NCI-H1092 treated with DMSO at 0.1 percent for 48 hours (cell line): ENCODE measurements around the gene MLLT10.
"Not testable (repeated sequence)": the region's sequence is repeated elsewhere in the genome, so short reads cannot be mapped to it uniquely, and the experiment has no call there.

Experiments
- DNase-seq: peaks from one replicate; lab custom pipeline; 2025; lab: John Stamatoyannopoulos, UW

Gene MLLT10

DNA sequence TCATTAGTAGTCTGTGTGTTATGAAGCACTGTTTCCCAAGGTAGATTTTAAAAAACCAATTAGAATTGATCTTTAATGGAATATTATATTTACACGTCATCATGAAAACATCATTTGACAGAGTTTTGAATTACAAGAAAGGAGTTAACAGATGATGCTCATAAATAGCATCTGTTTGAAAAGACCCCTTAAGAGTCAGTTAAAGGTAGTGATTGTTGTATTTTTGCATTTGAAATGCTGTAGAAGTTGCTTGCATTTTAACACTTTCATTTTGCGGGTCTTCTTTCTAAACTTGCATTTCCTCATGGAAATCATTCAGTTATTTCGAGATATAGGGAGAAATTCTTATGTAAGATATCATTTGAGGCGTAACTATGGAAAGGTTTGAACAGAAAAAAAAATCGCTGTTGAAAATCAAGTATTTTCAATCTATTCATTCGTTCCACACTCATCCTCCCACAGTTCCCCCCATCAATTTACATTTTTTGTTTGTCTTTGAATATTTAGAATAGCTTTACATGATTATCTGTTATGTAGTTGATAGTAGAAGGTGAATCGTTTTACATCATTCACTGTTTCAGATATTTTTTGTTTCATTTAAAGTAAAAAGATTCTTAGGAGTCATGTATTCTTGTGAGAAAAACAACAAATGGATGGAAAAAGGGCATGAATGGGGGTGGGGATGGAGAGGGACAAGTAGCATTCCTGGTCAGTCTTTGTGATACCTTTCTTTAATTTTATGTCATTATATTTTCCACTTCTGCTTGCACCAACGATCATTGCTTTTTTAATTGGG, 5.6 kb upstream of the MLLT10 start:
- DNase-seq: peak; percentile 83

DNA sequence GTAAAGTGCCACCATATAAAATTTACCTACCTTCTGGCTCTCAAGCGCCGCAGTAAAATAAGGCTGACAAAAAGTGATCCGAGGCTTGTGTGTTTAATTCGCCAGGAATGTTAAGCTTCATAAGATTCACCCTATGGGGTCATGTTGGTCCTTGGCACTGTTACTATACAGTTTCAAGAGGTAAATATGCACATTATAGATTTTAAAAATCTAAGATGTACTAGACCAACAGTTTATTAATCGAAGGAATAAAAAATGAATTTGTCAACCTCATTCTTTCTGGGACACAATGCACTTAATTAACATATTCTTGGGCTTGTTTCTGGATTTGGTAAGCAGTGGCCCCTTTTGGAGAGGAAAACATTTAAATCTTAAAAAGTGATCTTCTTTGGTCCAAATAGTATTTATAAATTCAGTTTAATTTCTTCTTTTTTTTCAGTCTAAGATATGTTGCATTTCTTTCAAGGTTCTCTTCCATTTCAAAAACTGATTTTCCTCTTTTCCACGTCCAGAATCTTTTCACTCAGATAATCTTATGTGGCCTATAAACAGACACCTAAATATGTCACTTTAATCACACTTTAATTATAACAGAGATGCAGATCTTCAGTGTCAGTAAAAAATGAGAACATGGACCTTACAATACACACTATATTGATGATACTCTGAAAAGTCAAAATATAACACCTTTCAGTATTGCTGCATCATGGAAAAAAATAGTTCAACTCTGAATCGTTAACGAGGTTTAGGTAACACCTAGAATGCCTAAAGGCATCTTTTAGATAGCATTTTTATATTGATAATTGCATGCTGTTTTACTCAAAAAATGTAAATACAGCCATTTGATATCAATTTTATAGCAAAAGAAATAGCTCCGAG, 4.8 kb upstream of the MLLT10 start:
- no peak for DNase-seq

DNA sequence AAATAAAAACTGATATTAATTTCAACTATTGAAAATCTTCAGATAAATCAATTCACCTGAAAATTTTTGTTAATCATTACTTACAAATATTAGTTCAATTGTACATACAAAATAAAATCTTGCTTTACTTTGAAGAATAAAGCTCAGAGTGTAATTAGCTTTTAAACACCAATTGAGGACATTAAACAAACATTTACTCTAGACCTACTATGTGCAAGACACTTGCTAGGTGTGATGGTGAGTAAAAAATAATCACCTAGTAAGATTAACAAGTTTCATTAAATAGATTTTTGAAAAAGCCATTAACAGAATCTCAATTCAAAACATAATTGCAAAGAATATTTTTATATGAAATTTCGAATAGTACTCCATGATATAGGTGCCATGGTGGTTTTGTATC, 3.9 kb upstream of the MLLT10 start:
- no peak for DNase-seq

DNA sequence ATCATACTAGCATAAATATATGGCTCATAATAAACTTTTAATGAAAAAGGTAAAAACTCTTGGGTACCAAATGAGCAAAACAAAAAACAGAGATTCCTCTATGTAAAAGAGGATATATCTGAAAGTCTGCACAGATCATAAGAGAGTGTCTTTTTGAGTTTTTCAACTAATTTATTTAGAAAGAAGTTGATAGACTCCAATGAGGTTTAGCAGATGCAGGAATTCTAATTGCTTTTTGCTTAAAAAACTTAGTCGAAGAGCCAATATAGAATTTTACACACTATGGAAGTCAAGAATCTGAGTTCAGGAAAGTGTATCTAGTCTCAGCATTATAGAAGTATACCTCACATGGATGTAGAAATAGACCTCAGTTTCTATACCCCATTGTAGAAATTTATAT, 3.4 kb upstream of the MLLT10 start:
- peak; percentile 63 for DNase-seq

DNA sequence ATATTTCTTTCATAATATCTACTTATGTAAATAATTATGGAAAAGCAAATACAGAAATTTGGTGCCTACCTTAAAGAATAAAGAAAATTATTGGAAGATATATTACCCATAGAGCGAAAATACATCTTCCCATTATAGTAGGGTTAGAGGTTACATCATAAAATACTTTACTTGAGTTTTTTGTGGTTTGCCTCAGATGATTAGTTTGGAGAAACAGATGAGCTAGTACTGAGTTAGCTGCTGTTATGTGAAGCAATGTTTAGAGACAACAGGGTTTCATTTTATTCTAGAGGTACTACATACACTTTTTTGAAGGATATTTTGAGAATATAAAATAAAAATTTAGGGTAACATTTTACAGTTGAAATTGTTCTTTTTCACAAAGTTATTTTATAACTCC, 2.9 kb upstream of the MLLT10 start:
- DNase-seq: peak; percentile 61

DNA sequence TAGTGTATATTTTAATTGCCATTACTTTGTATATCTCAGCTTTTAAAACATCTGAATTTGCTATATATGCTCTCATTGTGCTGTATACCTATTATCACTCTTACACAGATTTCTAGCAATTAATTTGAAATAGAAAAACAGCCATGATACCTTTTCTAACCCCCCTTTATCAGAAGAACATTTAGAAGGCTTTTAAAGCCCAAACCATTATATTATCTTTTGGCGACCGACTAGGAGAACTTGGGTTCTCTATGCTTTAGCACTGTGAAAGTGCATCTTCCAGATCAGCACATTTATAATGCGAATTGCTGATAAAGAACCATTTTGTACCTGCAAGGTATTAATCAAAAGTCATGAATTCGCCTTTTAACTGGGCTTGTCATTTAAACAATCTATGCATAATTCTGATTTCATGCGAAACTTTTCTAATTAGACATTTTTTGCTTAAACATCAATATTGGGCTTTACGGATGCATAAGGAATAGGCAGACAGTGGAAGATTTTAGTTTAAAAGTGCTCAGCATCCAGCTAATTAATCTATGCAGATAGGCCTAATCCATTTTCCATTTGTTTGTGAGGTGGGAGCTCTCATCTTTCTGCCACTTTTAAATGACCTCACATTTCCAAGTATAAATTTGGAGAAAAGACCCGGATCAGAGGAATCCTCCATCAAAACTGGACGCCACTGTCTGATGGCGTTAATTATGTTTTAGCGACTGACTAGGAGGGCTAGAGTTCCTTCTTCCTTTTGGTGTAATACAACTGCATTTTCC, 1.2 kb upstream of the MLLT10 start:
- DNase-seq: peak; percentile 63

DNA sequence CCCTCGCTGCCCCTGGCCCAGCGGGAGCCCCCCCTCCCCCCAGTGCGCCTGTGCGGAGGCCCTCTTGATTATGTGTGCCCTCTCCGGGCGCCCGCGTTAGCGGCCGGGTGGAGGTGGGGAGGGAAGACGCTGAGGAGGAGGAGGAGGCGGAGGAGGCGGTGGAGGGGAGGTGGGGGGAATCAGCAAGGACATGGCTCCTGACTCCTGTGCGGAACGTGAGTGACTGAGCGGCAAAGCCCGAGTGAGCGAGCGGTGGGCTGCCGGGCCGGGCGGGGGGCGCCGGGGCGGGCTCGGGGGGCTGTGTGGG, 201 bp downstream of the MLLT10 start:
- DNase-seq: no peak

DNA sequence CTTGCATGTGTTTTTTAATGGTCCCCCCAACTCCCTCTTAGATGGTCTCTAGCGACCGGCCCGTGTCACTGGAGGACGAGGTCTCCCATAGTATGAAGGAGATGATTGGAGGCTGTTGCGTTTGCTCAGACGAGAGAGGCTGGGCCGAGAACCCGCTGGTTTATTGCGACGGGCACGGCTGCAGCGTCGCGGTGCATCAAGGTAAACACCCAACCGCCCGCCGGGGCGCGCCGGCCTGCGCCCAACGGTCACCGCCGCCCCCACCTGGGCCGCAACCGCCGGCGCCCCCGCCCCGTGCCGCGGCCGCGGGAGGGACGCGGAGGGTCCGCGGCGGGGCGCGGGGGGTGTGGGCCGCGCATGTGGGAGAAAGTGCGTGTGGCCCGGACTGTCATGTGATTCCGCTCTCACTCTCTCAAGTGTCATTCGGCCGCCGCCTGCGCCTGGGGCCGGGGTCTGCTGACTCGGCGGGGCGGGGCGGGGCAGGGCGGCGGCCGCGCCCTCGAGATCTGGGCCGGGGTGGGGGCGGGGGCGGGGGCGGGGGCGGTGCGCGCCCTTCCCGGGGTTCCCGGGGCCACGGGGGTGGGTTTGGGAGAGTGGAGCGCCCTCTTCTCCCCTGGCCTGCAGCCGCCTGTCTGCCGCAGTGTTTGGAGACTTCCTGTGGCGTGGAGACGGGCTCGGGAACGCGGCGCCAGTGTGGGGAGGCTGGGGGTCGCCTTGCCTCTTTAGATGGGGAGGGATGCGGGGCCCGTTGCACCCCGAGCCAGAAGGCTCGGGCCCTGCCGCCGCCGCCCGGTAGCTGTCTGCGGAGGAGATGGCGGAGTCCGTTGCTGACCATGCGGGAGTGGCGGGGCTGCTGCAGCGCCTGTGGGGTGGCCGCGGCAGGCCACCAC, 817 bp downstream of the MLLT10 start:
- DNase-seq: peak; percentile 48

DNA sequence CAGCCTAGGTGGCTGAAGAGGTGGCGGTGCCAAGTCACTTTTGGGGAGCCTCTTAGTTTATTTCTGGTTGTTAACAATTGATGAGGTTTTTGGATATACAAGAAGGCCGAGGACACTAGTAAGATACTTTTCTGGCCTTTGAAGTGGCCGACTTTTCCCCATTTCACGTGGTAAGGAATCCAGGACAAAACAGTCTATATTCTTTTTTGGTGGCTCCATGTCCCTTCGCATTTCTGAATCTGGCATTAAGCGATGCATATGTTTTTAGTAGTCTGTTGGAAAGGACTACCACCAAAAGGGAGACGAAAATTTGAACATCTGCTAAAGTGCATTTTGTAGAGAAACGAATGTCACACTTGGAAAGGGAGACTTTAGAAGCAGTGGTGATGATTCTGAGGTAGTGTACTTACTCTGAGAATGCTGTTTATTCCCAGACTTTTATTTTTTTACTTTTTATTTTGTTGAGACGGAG, 1.5 kb downstream of the MLLT10 start:
- DNase-seq: no peak

DNA sequence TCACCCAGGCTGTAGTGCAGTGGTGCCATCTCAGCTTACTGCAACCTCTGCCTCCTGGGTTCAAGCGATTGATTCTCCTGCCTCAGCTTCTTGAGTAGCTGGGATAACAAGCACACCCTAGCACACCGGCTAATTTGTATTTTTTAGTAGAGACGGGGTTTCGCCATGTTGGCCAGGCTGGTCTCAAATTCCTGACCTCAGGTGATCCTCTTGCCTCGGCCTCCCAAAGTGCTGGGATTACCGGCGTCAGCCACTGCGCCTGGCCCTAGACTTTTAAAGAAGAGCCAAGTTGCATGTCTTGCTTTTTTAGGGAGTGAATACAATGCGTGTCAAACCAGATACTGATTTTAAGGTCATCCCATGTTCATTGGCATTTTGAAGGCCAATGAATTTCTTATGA, 1.9 kb downstream of the MLLT10 start:
- DNase-seq: not testable (repeated sequence)

DNA sequence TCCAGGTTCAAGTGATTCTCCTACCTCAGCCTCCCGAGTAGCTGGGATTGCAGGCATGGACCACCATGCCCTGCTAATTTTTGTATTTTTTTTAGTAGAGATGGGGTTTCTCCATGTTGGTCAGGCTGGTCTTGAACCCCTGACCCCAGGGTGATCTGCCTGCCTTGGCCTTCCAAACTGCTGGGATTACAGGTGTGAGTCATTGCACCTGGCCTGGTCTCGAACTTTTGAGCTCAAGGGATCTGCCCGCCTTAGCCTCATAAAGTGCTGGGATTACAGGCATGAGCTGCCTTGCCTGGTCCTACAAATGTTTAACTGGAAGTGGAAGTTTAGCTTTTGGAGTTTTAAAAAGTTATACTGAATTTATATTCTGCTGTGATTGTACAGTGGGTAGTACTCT, 2.8 kb downstream of the MLLT10 start:
- DNase-seq: no peak

DNA sequence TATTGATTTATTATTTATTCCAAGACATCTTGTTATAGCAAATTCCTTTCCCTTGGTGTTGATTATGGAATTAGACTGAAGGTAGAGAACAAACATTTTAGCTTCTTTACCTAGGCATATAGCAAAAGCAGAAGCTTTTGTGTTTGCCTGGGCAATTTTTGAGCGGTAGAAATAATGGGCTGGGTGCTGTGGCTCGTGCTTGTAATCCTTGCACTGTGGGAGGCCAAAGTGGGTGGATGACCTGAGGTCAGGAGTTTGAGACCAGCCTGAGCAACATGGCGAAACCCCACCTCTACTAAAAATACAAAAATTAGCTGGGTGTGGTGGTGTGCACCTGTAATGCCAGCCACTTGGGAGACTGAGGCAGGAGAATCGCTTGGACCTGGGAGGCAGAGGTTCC, 6.7 kb downstream of the MLLT10 start:
- DNase-seq: not testable (repeated sequence)

DNA sequence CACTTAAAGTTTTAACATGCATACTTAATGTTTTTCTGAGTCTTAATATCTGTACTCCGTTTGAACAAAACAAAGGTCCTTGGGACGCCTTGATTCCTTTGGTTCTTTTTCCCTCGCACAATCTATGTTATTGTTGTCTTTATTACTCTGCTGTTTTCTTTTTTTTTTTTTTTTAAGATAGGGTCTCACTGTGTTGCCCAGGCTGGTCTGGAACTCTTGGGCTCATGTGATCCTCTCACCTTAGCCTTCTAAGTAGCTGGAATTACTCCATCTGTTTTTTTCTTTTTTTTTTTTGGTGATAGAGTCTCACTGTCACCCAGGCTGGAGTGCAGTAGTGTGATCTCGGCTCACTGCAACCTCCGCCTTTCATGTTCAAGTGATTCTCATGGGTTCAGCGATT, 13.2 kb downstream of the MLLT10 start:
- DNase-seq: no peak

DNA sequence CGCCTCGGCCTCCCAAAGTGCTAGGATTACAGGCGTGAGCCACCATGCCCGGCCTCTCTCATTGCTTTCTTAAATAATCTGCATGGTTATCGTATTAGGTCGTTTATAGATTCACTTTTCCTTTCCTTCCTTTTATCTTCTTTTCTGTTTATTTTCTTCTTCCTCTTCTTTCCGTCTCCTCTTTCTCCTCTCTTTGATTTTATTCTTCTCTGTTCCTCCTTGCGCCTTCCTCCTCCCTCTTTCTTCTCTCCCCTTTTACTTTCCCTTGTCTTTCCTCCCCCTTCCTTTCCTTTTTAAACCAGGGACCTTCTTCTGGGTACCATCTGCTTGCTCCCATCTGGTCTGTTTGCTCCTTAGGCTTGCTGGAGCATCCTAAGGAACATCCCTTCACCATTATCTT, 18.6 kb downstream of the MLLT10 start:
- no peak for DNase-seq

DNA sequence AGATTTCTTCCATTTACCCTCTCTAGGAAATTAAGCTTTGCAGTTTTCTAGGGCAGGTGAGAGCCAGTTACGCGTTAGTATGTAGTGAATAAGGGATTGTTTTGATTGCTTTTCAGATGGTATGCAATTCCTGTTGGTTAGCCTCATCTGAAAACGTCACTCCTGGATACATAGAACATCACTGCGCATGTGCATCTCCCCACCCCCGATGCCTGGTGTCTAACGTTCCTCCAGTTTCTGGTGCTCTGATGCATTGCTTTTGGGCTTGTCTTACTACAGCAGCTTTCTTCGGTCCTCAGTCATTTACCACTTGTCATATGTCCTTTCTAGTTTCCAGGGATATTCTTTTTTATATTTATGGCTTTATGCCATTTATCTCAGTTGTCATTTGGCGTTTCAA, 22.5 kb downstream of the MLLT10 start:
- no peak for DNase-seq

DNA sequence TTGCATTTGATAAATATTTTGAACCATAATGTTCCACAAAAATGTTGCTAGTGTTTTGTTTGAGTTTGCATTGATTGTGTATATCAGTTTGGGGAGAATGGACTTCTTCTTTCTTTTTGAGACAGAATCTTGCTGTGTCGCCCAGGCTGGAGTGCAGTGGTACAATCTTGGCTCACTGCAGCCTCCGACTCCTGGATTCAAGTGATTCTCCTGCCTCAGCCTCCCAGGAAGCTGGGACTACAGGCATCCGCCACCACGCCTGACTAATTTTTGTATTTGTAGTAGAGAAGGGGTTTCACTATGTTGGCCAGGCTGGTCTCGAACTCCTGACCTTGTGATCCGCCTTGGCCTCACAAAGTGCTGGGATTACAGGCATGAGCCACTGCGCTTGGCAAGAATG, 25.0 kb downstream of the MLLT10 start:
- not testable (repeated sequence) for DNase-seq

DNA sequence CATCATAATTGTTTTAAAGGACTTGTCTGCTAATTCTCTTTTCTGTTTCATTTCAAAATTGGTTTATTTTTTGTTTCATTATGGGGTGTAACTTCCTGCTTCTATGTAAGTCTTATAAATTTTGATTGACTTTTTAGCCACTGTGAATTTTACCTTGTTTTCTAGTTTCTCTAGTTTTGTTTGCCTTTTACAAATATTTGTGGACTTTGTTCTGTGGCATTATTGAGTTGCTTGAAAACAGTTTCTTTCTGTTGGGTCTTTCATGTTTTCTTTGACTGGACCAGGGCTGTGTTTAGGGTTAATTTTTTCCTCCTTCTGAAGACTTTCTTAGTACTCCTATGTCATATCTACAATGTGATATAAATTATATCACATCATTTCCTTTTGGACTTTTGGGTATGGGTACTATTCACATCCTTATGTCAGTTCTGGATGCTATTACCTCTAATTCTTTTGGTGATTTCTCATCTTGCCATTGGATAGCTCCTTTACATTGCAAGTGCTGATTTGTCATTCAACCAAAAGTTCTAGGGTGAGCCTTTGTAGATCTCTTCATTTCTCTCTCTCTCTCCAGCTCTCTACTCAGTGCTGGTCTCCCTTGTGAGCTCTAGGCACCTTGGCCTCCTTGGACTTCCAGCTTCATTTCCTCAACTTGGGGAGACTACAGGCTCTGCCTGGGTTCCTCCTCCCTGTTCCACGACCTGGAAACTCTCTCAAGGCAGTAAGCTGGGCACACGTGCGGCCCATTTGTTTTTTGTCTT, 36.9 kb downstream of the MLLT10 start:
- no peak for DNase-seq

DNA sequence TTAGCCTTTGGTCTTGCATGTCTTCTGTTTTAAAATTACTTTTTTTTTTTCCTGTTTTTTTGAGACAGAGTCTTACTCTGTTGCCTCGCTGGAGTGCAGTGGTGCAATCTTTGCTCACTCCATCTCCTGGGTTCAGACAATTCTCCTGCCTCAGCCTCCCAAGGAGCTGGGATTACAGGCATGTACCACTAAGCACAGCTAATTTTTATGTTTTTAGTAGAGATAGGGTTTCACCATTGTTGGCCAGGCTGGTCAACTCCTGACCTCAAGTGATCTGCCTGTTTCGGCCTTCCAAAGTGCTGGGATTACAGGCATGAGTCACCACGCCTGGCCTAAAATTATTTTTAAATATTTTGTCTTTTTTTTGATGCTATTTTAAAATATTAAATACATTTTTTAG, 38.5 kb downstream of the MLLT10 start:
- no peak for DNase-seq

DNA sequence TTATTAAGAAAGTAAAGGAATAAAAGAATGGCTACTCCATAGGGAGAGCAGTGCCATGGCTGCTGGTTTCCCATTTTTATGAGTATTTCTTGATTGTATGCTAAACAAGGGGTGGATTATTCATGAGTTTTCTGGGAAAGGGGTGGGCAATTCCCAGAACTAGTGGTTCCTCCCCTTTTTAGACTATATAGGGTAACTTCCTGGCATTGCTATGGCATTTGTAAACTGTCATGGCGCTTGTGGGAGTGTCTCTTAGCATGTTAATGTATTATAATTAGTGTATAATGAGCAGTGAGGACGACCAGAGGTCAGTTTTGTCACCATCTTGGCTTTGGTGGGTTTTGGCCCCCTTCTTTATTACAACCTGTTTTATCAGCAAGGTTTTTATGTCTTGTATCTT, 40.5 kb downstream of the MLLT10 start:
- DNase-seq: not testable (repeated sequence)

DNA sequence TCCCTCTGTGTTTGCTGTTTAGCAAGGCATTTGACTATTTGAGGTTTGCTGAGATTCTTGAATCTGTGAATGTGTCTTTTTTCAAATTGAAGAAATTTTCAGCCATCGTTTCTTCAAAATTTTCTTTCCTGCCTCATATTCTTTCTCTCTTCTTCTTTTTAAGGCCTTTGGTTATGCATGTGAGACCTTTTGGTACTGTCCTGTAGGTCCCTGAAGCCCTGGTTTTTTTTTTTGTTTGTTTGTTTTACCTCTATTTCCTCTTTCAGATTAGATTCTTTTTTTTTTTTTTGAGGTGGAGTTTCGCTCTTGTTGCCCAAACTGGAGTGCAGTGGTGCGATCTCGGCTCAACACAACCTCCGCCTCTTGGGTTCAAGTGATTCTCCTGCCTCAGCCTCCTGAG, 45.3 kb downstream of the MLLT10 start:
- DNase-seq: no peak

DNA sequence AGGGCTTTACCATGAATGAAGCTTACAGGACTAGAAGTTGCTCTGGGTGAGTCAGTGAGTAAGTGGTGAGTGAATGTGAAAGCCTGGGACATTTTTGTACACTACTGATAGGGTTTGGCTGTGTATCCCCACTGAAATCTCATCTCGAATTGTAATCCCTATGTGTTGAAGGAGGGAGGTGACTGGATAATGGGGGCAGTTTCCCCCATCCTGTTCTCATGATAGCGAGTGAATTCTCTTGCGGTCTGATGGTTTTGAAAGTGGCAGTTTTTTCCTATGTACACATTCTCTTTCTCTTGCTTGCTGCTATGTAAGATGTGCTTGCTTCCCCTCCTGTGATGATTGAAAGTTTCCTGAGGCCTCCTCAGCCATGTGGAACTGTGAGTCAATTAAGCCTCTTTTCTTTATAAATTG, 47.4 kb downstream of the MLLT10 start:
- DNase-seq: not testable (repeated sequence)
